Osteoblast (primary cell): ENCODE data around the gene LAMP5. TPM values are rescaled to one million over a fixed set of nuclear protein-coding genes. Genes with fewer than 3 reads are reported as not detected.
A peak's percentile ranks its signal among the peaks of the same experiment; 100 is the strongest.

Experiments
- DNase-seq: peaks from one replicate; pipeline ENCODE4 v3.0.0; 2011; ENCODE audit warnings: low spot score, mixed read lengths; ENCODE audit not compliant: insufficient read length; ENCODE audit errors: missing footprints
- H2AFZ ChIP-seq: 2 replicates; pipeline ENCODE4 v1.6.0; 2011; ENCODE audit warnings: mild to moderate bottlenecking, low read length
- H3K27ac ChIP-seq: 2 replicates; pipeline ENCODE4 v1.5.1; 2011; ENCODE audit warnings: mild to moderate bottlenecking, low read depth, low read length, moderate library complexity
- H3K27me3 ChIP-seq: 2 replicates; pipeline ENCODE4 v1.6.0; 2012; ENCODE audit warnings: mild to moderate bottlenecking, control low read depth, inconsistent platforms, low read length, moderate library complexity; ENCODE audit not compliant: insufficient read depth
- H3K36me3 ChIP-seq: 2 replicates; pipeline ENCODE4 v1.5.1; 2011; ENCODE audit warnings: mild to moderate bottlenecking, low read length, control low read depth, moderate library complexity; ENCODE audit not compliant: insufficient read depth
- H3K4me1 ChIP-seq: 2 replicates; pipeline ENCODE4 v1.5.1; 2011; ENCODE audit warnings: mild to moderate bottlenecking, low read length, control low read depth, moderate library complexity; ENCODE audit not compliant: insufficient read depth
- H3K4me2 ChIP-seq: 2 replicates; pipeline ENCODE4 v1.6.0; 2011; ENCODE audit warnings: mild to moderate bottlenecking, low read length; ENCODE audit not compliant: insufficient read depth
- H3K4me3 ChIP-seq: fragments of 200-600 bp; sonication (generic); 3 replicates; pipeline ENCODE4 v1.5.1; 2012; ENCODE audit warnings: mild to moderate bottlenecking, low read length, inconsistent platforms; ENCODE audit not compliant: insufficient read depth
- H3K79me2 ChIP-seq: 2 replicates; pipeline ENCODE4 v1.6.0; 2012; ENCODE audit warnings: mild to moderate bottlenecking, low read length, control low read depth, inconsistent platforms; ENCODE audit not compliant: insufficient read depth
- H3K9me3 ChIP-seq: 2 replicates; pipeline ENCODE4 v1.5.1; 2011; ENCODE audit warnings: low read depth, low read length, control low read depth
- H4K20me1 ChIP-seq: 2 replicates; pipeline ENCODE4 v1.6.0; 2012; ENCODE audit warnings: mild to moderate bottlenecking, low read length, control low read depth; ENCODE audit not compliant: insufficient read depth
- CTCF ChIP-seq: IDR thresholded peaks from 2 replicates; pipeline ENCODE4 v1.5.1; 2011; ENCODE audit warnings: mild to moderate bottlenecking, low read depth, low read length, moderate library complexity; ENCODE audit errors: extremely low read depth
- total RNA-seq: library from RNA; depleted of rRNA; stranded (reverse); fragments of >200 nt; gene quantifications from 2 replicates; pipeline ENCODE4 v1.2.3, GENCODE V29; 2012

The LAMP5 gene
- total RNA-seq, 1 donor: under 0.01 TPM

GRCh38 chr20:9503526-9504245 is 10.7 kb upstream of the LAMP5 start:
- peak overlapping the region; percentile 21 for H3K4me2 ChIP-seq
- no peak overlapping the region for H3K4me3 ChIP-seq
- no peak overlapping the region for H2AFZ ChIP-seq
- peak; percentile 41 for TF ChIP-seq CTCF
- H4K20me1 ChIP-seq: no peaks in the 10 kb centered on the region
- H3K27me3 ChIP-seq: peaks cover 26% of the 10 kb centered on the region
- no peaks in the 10 kb centered on the region for H3K36me3 ChIP-seq
- H3K79me2 ChIP-seq: no peaks in the 10 kb centered on the region
- peaks cover 27% of the 10 kb centered on the region for H3K4me1 ChIP-seq
- peak; percentile 84 for DNase-seq
- H3K9me3 ChIP-seq: no peaks in the 10 kb centered on the region
- H3K27ac ChIP-seq: no peak overlapping the region

GRCh38 chr20:9506280-9506821 is 8.0 kb upstream of the LAMP5 start:
- TF ChIP-seq CTCF: no peak
- Histone ChIP-seq H3K4me2 (peak overlapping the region; percentile 60), H3K79me2 (no peaks in the 10 kb centered on the region), H3K4me1 (peaks cover 10% of the 10 kb centered on the region), H2AFZ (peak overlapping the region; percentile 43), H3K4me3 (peak overlapping the region; percentile 57), H3K9me3 (no peaks in the 10 kb centered on the region), H3K36me3 (no peaks in the 10 kb centered on the region), H4K20me1 (no peaks in the 10 kb centered on the region), H3K27ac (no peak overlapping the region), H3K27me3 (peaks cover 50% of the 10 kb centered on the region)
- DNase-seq: peak; percentile 67

GRCh38 chr20:9506964-9507369 is 7.4 kb upstream of the LAMP5 start:
- H3K4me2 ChIP-seq: peak overlapping the region; percentile 60
- no peak for TF ChIP-seq CTCF
- H3K9me3 ChIP-seq: no peaks in the 10 kb centered on the region
- DNase-seq: peak; percentile 58
- no peaks in the 10 kb centered on the region for H3K79me2 ChIP-seq
- H3K36me3 ChIP-seq: no peaks in the 10 kb centered on the region
- H4K20me1 ChIP-seq: no peaks in the 10 kb centered on the region
- H2AFZ ChIP-seq: peak overlapping the region; percentile 63
- peaks cover 55% of the 10 kb centered on the region for H3K27me3 ChIP-seq
- no peak overlapping the region for H3K27ac ChIP-seq
- peaks cover 10% of the 10 kb centered on the region for H3K4me1 ChIP-seq
- H3K4me3 ChIP-seq: peak overlapping the region; percentile 57

- Histone ChIP-seq H2AFZ (no peak overlapping the region), H3K36me3 (no peaks in the 10 kb centered on the region), H3K4me1 (peaks cover 10% of the 10 kb centered on the region), H3K27ac (no peak overlapping the region), H3K9me3 (no peaks in the 10 kb centered on the region), H3K4me2 (peak overlapping the region; percentile 8), H3K79me2 (no peaks in the 10 kb centered on the region), H4K20me1 (no peaks in the 10 kb centered on the region), H3K4me3 (peak overlapping the region; percentile 3), H3K27me3 (peaks cover 55% of the 10 kb centered on the region)
- no peak for TF ChIP-seq CTCF
- DNase-seq: peak; percentile 73
Observed at GRCh38 chr20:9507544-9508239, 6.7 kb upstream of the LAMP5 start.
